WTC11 (cell line): ENCODE measurements around the gene F10.

Source experiments
- CTCF ChIP-seq: fragments of 200-600 bp; IDR thresholded peaks from 2 replicates; pipeline ENCODE4 v1.8.0; 2022; ENCODE audit warnings: antibody characterized with exemption
- ELF4 ChIP-seq: sonication (generic); formaldehyde crosslinking; IDR thresholded peaks from 2 replicates; pipeline ENCODE4 v1.8.1; 2022; ENCODE audit warnings: low read depth, mild to moderate bottlenecking, moderate library complexity, missing genetic modification reagents
- EMX1 ChIP-seq: fragments of 250-450 bp; sonication (Bioruptor Pico); IDR thresholded peaks from 2 replicates; pipeline ENCODE4 v1.8.0; 2021; ENCODE audit warnings: mild to moderate bottlenecking
- GRHL2 ChIP-seq: fragments of 250-450 bp; sonication (Bioruptor Pico); IDR thresholded peaks from 2 replicates; pipeline ENCODE4 v1.8.0; 2022; ENCODE audit warnings: mild to moderate bottlenecking, moderate library complexity; ENCODE audit not compliant: insufficient replicate concordance, severe bottlenecking
- JUN ChIP-seq: sonication (generic); formaldehyde crosslinking; IDR thresholded peaks from 2 replicates; pipeline ENCODE4 v1.8.0; 2023; ENCODE audit warnings: mild to moderate bottlenecking, missing genetic modification reagents

- TF ChIP-seq CTCF (no peak), EMX1 (CRISPR knock-in tag) (no peak), GRHL2 (no peak), JUN (no peak), ELF4 (CRISPR knock-in tag) (no peak)
Observed at GRCh38 chr13:113075711-113076110, 46.9 kb upstream of the F10 start.
